GM12872 (cell line): ENCODE results near the gene RNF38.

Experiments used
- CTCF ChIP-seq: IDR thresholded peaks from 3 replicates; pipeline ENCODE4 v1.5.1; 2011; ENCODE audit warnings: low read depth, mild to moderate bottlenecking, low read length, moderate library complexity; ENCODE audit not compliant: insufficient read depth

RNF38 gene

GRCh38 chr9:36399980-36400331 lies at the start of gene RNF38:
TSS of gene RNF38 (minus strand) at chr9:36400269. CDS start at chr9:36400108, 161 bp downstream.
- no peak for TF ChIP-seq CTCF

GRCh38 chr9:36448017-36448416 lies 47.9 kb upstream of the RNF38 start:
- TF ChIP-seq CTCF, result no peak

- TF ChIP-seq CTCF, result no peak
These were observed 45.8 kb upstream of the RNF38 start for GRCh38 chr9:36445800-36446361.

GRCh38 chr9:36444203-36444602 lies 44.1 kb upstream of the RNF38 start:
- TF ChIP-seq CTCF, result no peak

GRCh38 chr9:36443581-36443980 lies 43.5 kb upstream of the RNF38 start:
- TF ChIP-seq CTCF, result no peak

GRCh38 chr9:36442710-36443109 lies 42.6 kb upstream of the RNF38 start:
- TF ChIP-seq CTCF, result no peak

- TF ChIP-seq CTCF, result no peak
These were observed 41.9 kb upstream of the RNF38 start for GRCh38 chr9:36441966-36442365.
